H1 (cell line): Measurements from ENCODE around the gene SCNN1B. TPM values are rescaled to one million over a fixed set of nuclear protein-coding genes. Genes with fewer than 3 reads are reported as not detected.

Experiments
- CTCF ChIA-PET: fragments of 300-600 bp; sonication (Branson Sonifier 250); formaldehyde crosslinking; loops from one replicate; lab custom pipeline; 2021; ENCODE audit not compliant: partially characterized antibody; lab: Charles Lee
- POLR2A ChIA-PET: fragments of 300-600 bp; sonication (Branson Sonifier 250); formaldehyde crosslinking; loops from one replicate; lab custom pipeline; 2021; ENCODE audit warnings: inconsistent platforms; ENCODE audit not compliant: partially characterized antibody; lab: Charles Lee
- DNase-seq, 2 experiments: peaks; one replicate each; pipeline versions ENCODE4 v3.0.0 to v3.0.0-alpha.2; 2010 to 2022; ENCODE audit warnings: low spot score in 2 of 2, low read depth in 1 of 2, mixed read lengths in 1 of 2
- FAIRE-seq: peaks from 2 replicates; lab custom pipeline; 2011; peaks lifted over from hg19 to GRCh38; lab: Jason Lieb, UNC
- H2AFZ ChIP-seq: 2 replicates; pipeline ENCODE4 v1.8.1; 2012; ENCODE audit warnings: low read length, inconsistent platforms
- H2AK5ac ChIP-seq: 2 replicates; pipeline ENCODE4 v1.6.1; 2013; ENCODE audit warnings: low read depth, low read length
- H2BK120ac ChIP-seq: replicated peaks from 2 replicates; pipeline ENCODE3; 2013; ENCODE audit warnings: low read depth, low read length, inconsistent platforms
- H2BK12ac ChIP-seq: 2 replicates; pipeline ENCODE4 v1.6.1; 2013; ENCODE audit warnings: low read depth, low read length
- H2BK15ac ChIP-seq: 2 replicates; pipeline ENCODE4 v1.6.1; 2013; ENCODE audit warnings: low read length
- H2BK20ac ChIP-seq: 2 replicates; pipeline ENCODE4 v1.6.1; 2013; ENCODE audit warnings: low read length
- H2BK5ac ChIP-seq: 2 replicates; pipeline ENCODE4 v1.6.1; 2013; ENCODE audit warnings: low read depth, low read length
- H3K14ac ChIP-seq: 2 replicates; pipeline ENCODE4 v1.6.1; 2013; ENCODE audit warnings: inconsistent platforms; ENCODE audit not compliant: insufficient read length
- H3K18ac ChIP-seq: 2 replicates; pipeline ENCODE4 v1.6.1; 2013; ENCODE audit warnings: low read length; ENCODE audit errors: extremely low read depth
- H3K23ac ChIP-seq: 2 replicates; pipeline ENCODE4 v1.6.1; 2013; ENCODE audit warnings: inconsistent platforms; ENCODE audit not compliant: insufficient read length
- H3K23me2 ChIP-seq: 2 replicates; pipeline ENCODE4 v1.6.1; 2013; ENCODE audit warnings: low read depth, low read length
- H3K27ac ChIP-seq: 2 replicates; pipeline ENCODE4 v1.6.1; 2011; ENCODE audit warnings: low read depth, low read length, inconsistent platforms
- H3K27me3 ChIP-seq, 4 experiments: replicated peaks in 1 of 4; 1 replicate in 1 of 4; 2 replicates in 3 of 4; pipeline versions ENCODE4 v1.6.1 to v1.8.1; 2011 to 2013; ENCODE audit warnings: low read length in 3 of 4, mild to moderate bottlenecking in 3 of 4, inconsistent platforms in 2 of 4, mixed read lengths in 2 of 4, moderate library complexity in 1 of 4; ENCODE audit not compliant: control insufficient read depth in 3 of 4, insufficient read depth in 3 of 4; ENCODE audit errors: extremely low read depth in 1 of 4
- H3K36me3 ChIP-seq, 4 experiments: 2 replicates each; pipeline versions ENCODE4 v1.6.1 to v1.8.1; 2011 to 2013; ENCODE audit warnings: mild to moderate bottlenecking in 4 of 4, low read length in 3 of 4, moderate library complexity in 2 of 4, control low read depth in 1 of 4, inconsistent platforms in 1 of 4; ENCODE audit not compliant: insufficient read depth in 4 of 4, control insufficient read depth in 2 of 4
- H3K4ac ChIP-seq: replicated peaks from 2 replicates; pipeline ENCODE3; 2013; ENCODE audit warnings: low read length, low read depth, mixed read lengths, inconsistent platforms; ENCODE audit not compliant: insufficient read length
- H3K4me1 ChIP-seq, 4 experiments: replicated peaks in 1 of 4; 1 replicate in 1 of 4; 2 replicates in 3 of 4; pipeline versions ENCODE4 v1.6.1 to v1.8.1; 2011 to 2013; ENCODE audit warnings: low read length in 3 of 4, inconsistent platforms in 2 of 4, mixed read lengths in 1 of 4; ENCODE audit not compliant: insufficient read depth in 4 of 4, control insufficient read depth in 3 of 4
- H3K4me2 ChIP-seq, 2 experiments: 2 replicates each; pipeline versions ENCODE4 v1.6.1 to v1.8.1; 2011 to 2013; ENCODE audit warnings: low read depth in 2 of 2, low read length in 2 of 2, control low read depth in 1 of 2, inconsistent platforms in 1 of 2, mild to moderate bottlenecking in 1 of 2; ENCODE audit not compliant: insufficient read depth in 1 of 2
- H3K4me3 ChIP-seq, 4 experiments: fragments of 200-600, 300-600 bp in 1 of 4; sonication (generic), shearing (Covaris generic), sonication (Bioruptor Twin) in 1 of 4; 2 replicates each; pipeline versions ENCODE4 v1.5.1 to v1.8.1; 2011 to 2016; ENCODE audit warnings: low read length in 4 of 4, low read depth in 3 of 4, control low read depth in 2 of 4, inconsistent platforms in 2 of 4, mild to moderate bottlenecking in 2 of 4, mixed read lengths in 1 of 4, moderate library complexity in 1 of 4; ENCODE audit not compliant: insufficient read depth in 2 of 4; ENCODE audit errors: extremely low read depth in 1 of 4
- H3K56ac ChIP-seq: replicated peaks from 2 replicates; pipeline ENCODE3; 2013; ENCODE audit warnings: low read depth, mild to moderate bottlenecking, mixed read lengths, low read length, inconsistent platforms; ENCODE audit not compliant: insufficient read length
- H3K79me1 ChIP-seq: 2 replicates; pipeline ENCODE4 v1.6.1; 2013; ENCODE audit warnings: low read depth, low read length, control low read depth
- H3K79me2 ChIP-seq, 2 experiments: 2 replicates each; pipeline versions ENCODE4 v1.6.1 to v1.8.1; 2012 to 2013; ENCODE audit warnings: low read length in 2 of 2, mild to moderate bottlenecking in 2 of 2, inconsistent platforms in 1 of 2; ENCODE audit not compliant: insufficient read depth in 2 of 2, control insufficient read depth in 1 of 2
- H3K9ac ChIP-seq, 4 experiments: replicated peaks in 1 of 4; 1 replicate in 1 of 4; 2 replicates in 3 of 4; pipeline versions ENCODE4 v1.6.1 to v1.8.1; 2011 to 2013; ENCODE audit warnings: low read depth in 3 of 4, low read length in 3 of 4, control low read depth in 2 of 4, mild to moderate bottlenecking in 2 of 4, moderate library complexity in 2 of 4, inconsistent platforms in 1 of 4; ENCODE audit errors: extremely low read depth in 1 of 4
- H3K9me3 ChIP-seq, 2 experiments: 2 replicates each; pipeline versions ENCODE4 v1.6.1 to v1.8.1; 2012 to 2013; ENCODE audit warnings: mild to moderate bottlenecking in 2 of 2, moderate library complexity in 2 of 2, control low read depth in 1 of 2, inconsistent platforms in 1 of 2, low read depth in 1 of 2, low read length in 1 of 2, mixed read lengths in 1 of 2; ENCODE audit not compliant: insufficient read depth in 2 of 2
- H4K20me1 ChIP-seq, 2 experiments: replicated peaks in 1 of 2; 2 replicates each; pipeline versions ENCODE3 to v1.8.1; 2011 to 2013; ENCODE audit warnings: inconsistent platforms in 2 of 2, low read length in 2 of 2, mild to moderate bottlenecking in 1 of 2; ENCODE audit not compliant: insufficient read depth in 2 of 2, control insufficient read depth in 1 of 2
- H4K5ac ChIP-seq: 2 replicates; pipeline ENCODE4 v1.6.1; 2013; ENCODE audit warnings: low read length, low read depth, mixed read lengths, inconsistent platforms; ENCODE audit not compliant: insufficient read length
- H4K8ac ChIP-seq: 2 replicates; pipeline ENCODE4 v1.8.0; 2013; ENCODE audit warnings: mild to moderate bottlenecking, moderate library complexity, low read length, inconsistent platforms; ENCODE audit not compliant: insufficient read depth; ENCODE audit errors: extremely low read depth
- H4K91ac ChIP-seq: replicated peaks from 2 replicates; pipeline ENCODE3; 2013; ENCODE audit warnings: low read length, mixed read lengths, inconsistent platforms; ENCODE audit not compliant: insufficient read length
- BCL11A ChIP-seq, 2 experiments: IDR thresholded peaks; one replicate each; pipeline ENCODE4 v1.6.1; 2011; ENCODE audit warnings: low read depth in 2 of 2, low read length in 2 of 2, mild to moderate bottlenecking in 2 of 2
- CHD2 ChIP-seq: IDR thresholded peaks from 2 replicates; pipeline ENCODE4 v1.6.1; 2012; ENCODE audit warnings: low read length, improper control_type of control experiment
- FOSL1 ChIP-seq: IDR thresholded peaks from 2 replicates; pipeline ENCODE4 v1.6.1; 2011; ENCODE audit warnings: mild to moderate bottlenecking, low read depth, low read length, moderate library complexity; ENCODE audit not compliant: insufficient read depth
- KDM5A ChIP-seq: fragments of 200-600 bp; IDR thresholded peaks from 2 replicates; pipeline ENCODE4 v1.7.1; 2012; ENCODE audit warnings: mild to moderate bottlenecking, low read length, inconsistent platforms, mixed read lengths
- MAFK ChIP-seq: IDR thresholded peaks from 2 replicates; pipeline ENCODE4 v1.6.1; 2012; ENCODE audit warnings: low read depth, mild to moderate bottlenecking, improper control_type of control experiment, low read length
- NANOG ChIP-seq: IDR thresholded peaks from 2 replicates; pipeline ENCODE4 v1.6.1; 2011; ENCODE audit warnings: low read length, low read depth, mild to moderate bottlenecking, inconsistent platforms; ENCODE audit not compliant: insufficient read depth, poor library complexity, severe bottlenecking
- NRF1 ChIP-seq: IDR thresholded peaks from 2 replicates; pipeline ENCODE4 v1.6.1; 2011; ENCODE audit warnings: mild to moderate bottlenecking, low read depth, low read length, improper control_type of control experiment
- RBBP5 ChIP-seq: IDR thresholded peaks from 2 replicates; pipeline ENCODE4 v1.7.1; 2012; ENCODE audit warnings: low read depth, mild to moderate bottlenecking, inconsistent platforms, low read length, moderate library complexity, borderline replicate concordance
- TAF7 ChIP-seq: optimal IDR thresholded peaks from 2 replicates; pipeline ENCODE3; 2011; ENCODE audit warnings: low read depth, mild to moderate bottlenecking, inconsistent platforms, low read length, moderate library complexity, borderline replicate concordance
- TCF12 ChIP-seq: IDR thresholded peaks from 2 replicates; pipeline ENCODE4 v1.6.1; 2011; ENCODE audit warnings: low read depth, mild to moderate bottlenecking, low read length
- TEAD4 ChIP-seq: IDR thresholded peaks from 2 replicates; pipeline ENCODE4 v1.6.1; 2012; ENCODE audit warnings: low read depth, low read length, inconsistent platforms, mixed read lengths
- WGBS, 2 experiments: shearing (Covaris generic) in 1 of 2; methylation state at CpG; one replicate each; pipeline versions ENCODE4 v1.1.6 to v1.1.7; 2013 to 2015; ENCODE audit warnings: low lambda C conversion rate in 2 of 2, mixed read lengths in 2 of 2, inconsistent platforms in 1 of 2, low coverage in 1 of 2, missing lambda C conversion rate in 1 of 2; ENCODE audit not compliant: insufficient replicate concordance in 2 of 2, insufficient coverage in 1 of 2, insufficient read length in 1 of 2; ENCODE audit errors: extremely low coverage in 1 of 2, missing lambda C conversion rate in 1 of 2; 5-methylcytosine and 5-hydroxymethylcytosine counted together
- polyA plus RNA-seq, 7 experiments: library from polyadenylated mRNA; depleted of rRNA in 3 of 7; stranded (reverse) in 5 of 7; unstranded in 2 of 7; fragments of >200 nt in 5 of 7; fragments of 200-250 nt in 2 of 7; gene quantifications; 1 replicate in 5 of 7; 2 replicates in 1 of 7; 4 replicates in 1 of 7; pipeline versions ENCODE4 v1.2.1 to v1.2.3, GENCODE V29; 2011 to 2013; ENCODE audit warnings: missing spikeins in 2 of 7, mixed read lengths in 2 of 7
- total RNA-seq: library from RNA; stranded (reverse); fragmentation: NEBNext Ultra II Directional; extraction: Animal tissue kit (Norgen Biotek cat#: 25700); gene quantifications from 2 replicates; pipeline ENCODE4 v1.2.1, GENCODE V29; 2021
- TF ChIP-seq, protein P1 (sequence below): IDR thresholded peaks from 2 replicates; pipeline ENCODE4 v1.6.1; 2012; ENCODE audit warnings: low read length, inconsistent platforms

The SCNN1B gene
- total and polyA plus RNA-seq, 2 of the 8 experiments (the other 6 are each of a cell fraction or from before 2014, with no cell fraction given), result 0.20 to 0.95 TPM

- no peak overlapping the region for H4K91ac ChIP-seq
- no peak overlapping the region for H3K14ac ChIP-seq
- H3K79me1 ChIP-seq, result no peaks in the 10 kb centered on the region
- no peak overlapping the region for H2AFZ ChIP-seq
- H2BK120ac ChIP-seq, result no peak overlapping the region
- no peak overlapping the region for H4K8ac ChIP-seq
- H4K20me1 ChIP-seq, result peaks cover 0 to 2% of the 10 kb centered on the region in 2 experiments
- no peak overlapping the region for H2AK5ac ChIP-seq
- no peak for FAIRE-seq
- H3K4me1 ChIP-seq, result peaks cover 0 to 2% (median 0%) of the 10 kb centered on the region in 4 experiments; a peak in 1 of 7 replicates
- no peak overlapping the region for H3K4ac ChIP-seq
- H3K18ac ChIP-seq, result no peak overlapping the region
- H3K9me3 ChIP-seq, result no peaks in the 10 kb centered on the region
- H3K23ac ChIP-seq, result no peak overlapping the region
- H3K27ac ChIP-seq, result no peak overlapping the region
- no peak overlapping the region for H4K5ac ChIP-seq
- H3K4me2 ChIP-seq, result no peak overlapping the region
- ChIA-PET POLR2A (no interaction called here), CTCF (interaction anchor here (1.1 to 5.1 kb wide), 2 partner anchors 17 to 235 kb away, joined by 3 to 34 read pairs; no protein-coding TSS in a partner anchor)
- no peak for DNase-seq
- no peak overlapping the region for H3K56ac ChIP-seq
- H3K23me2 ChIP-seq, result no peaks in the 10 kb centered on the region
- no peak overlapping the region for H3K9ac ChIP-seq
- no peaks in the 10 kb centered on the region for H3K79me2 ChIP-seq
- H2BK12ac ChIP-seq, result no peak overlapping the region
- no peak overlapping the region for H2BK5ac ChIP-seq
- H3K4me3 ChIP-seq, result no peak overlapping the region
- H2BK15ac ChIP-seq, result no peak overlapping the region
- H3K36me3 ChIP-seq, result peaks cover 0 to 21% (median 4%) of the 10 kb centered on the region in 4 experiments; a peak in 3 of 8 replicates
- no peaks in the 10 kb centered on the region for H3K27me3 ChIP-seq
- 95% methylated on average over 7 of the region's 7 CpGs; no CpG with 5 or more reads in 1 of the 2 experiments for WGBS, 2 experiments
- no peak overlapping the region for H2BK20ac ChIP-seq
- TF ChIP-seq NANOG (no peak), TCF12 (no peak), BCL11A (IDR thresholded peaks at IDR 0.05; ENCODE audit: low read depth in 2 of 2, low read length in 2 of 2) (no peak), NRF1 (no peak), CHD2 (no peak), RBBP5 (no peak), FOSL1 (no peak), TAF7 (no peak), KDM5A (no peak), MAFK (no peak), TEAD4 (no peak)
- TF ChIP-seq, protein P1, sequence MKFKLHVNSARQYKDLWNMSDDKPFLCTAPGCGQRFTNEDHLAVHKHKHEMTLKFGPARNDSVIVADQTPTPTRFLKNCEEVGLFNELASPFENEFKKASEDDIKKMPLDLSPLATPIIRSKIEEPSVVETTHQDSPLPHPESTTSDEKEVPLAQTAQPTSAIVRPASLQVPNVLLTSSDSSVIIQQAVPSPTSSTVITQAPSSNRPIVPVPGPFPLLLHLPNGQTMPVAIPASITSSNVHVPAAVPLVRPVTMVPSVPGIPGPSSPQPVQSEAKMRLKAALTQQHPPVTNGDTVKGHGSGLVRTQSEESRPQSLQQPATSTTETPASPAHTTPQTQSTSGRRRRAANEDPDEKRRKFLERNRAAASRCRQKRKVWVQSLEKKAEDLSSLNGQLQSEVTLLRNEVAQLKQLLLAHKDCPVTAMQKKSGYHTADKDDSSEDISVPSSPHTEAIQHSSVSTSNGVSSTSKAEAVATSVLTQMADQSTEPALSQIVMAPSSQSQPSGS, result no peak
Measured at GRCh38 chr16:23416816-23417215, 114.7 kb downstream of the SCNN1B start.
